B cell (primary cell): Measurements from ENCODE around the gene WDFY2.

Source experiments
- EZH2 ChIP-seq: IDR thresholded peaks from 2 replicates; pipeline ENCODE4 v1.6.1; 2012; ENCODE audit warnings: borderline replicate concordance, low read depth, mild to moderate bottlenecking, moderate library complexity, low read length; ENCODE audit not compliant: insufficient read depth, poor library complexity, severe bottlenecking
- TF ChIP-seq, protein P1 (sequence below): fragments of 200-600 bp; IDR thresholded peaks from one replicate; pipeline ENCODE4 v1.8.0; 2022; ENCODE audit warnings: antibody characterized with exemption, mild to moderate bottlenecking

DNA sequence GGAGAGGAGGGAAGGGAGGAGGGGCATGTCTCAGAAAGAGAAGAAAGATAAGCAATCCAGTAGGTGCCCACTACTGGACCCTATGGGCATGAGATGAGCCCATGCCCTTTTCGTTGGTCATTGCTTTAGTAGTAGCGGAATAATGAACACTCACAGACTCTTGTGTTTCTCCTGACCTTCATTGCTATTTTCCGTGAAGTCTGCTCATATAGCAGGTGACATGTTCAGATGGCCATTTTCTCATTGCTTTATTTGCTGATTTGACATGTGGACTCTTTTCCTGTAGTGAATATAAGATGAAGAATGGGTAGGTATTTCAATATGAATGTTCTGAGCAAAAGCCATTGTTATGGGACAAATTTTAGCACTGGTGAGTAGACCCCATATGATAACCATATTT, 16.4 kb downstream of the WDFY2 start:
- TF ChIP-seq, protein P1, sequence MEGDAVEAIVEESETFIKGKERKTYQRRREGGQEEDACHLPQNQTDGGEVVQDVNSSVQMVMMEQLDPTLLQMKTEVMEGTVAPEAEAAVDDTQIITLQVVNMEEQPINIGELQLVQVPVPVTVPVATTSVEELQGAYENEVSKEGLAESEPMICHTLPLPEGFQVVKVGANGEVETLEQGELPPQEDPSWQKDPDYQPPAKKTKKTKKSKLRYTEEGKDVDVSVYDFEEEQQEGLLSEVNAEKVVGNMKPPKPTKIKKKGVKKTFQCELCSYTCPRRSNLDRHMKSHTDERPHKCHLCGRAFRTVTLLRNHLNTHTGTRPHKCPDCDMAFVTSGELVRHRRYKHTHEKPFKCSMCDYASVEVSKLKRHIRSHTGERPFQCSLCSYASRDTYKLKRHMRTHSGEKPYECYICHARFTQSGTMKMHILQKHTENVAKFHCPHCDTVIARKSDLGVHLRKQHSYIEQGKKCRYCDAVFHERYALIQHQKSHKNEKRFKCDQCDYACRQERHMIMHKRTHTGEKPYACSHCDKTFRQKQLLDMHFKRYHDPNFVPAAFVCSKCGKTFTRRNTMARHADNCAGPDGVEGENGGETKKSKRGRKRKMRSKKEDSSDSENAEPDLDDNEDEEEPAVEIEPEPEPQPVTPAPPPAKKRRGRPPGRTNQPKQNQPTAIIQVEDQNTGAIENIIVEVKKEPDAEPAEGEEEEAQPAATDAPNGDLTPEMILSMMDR = no peak
- no peak for TF ChIP-seq EZH2
